ENCODE data around the gene FNDC3B.

The FNDC3B gene

GRCh38 chr3:172125053-172125452 lies 85.7 kb downstream of the FNDC3B start:
- Histone ChIP-seq H3K9ac (ENCODE audit: low read length) (no peak overlapping the region), H3F3A (ENCODE audit: insufficient read depth, low read length) (no peaks in the 10 kb centered on the region), H3K79me2 (ENCODE audit: low read length) (peaks cover 100% of the 10 kb centered on the region), H4K20me1 (ENCODE audit: insufficient read depth, low read length) (no peaks in the 10 kb centered on the region), H3K27me3 (replicated peaks; ENCODE audit: insufficient read depth, low read length) (no peaks in the 10 kb centered on the region), H3K4me2 (ENCODE audit: low read depth, low read length) (no peak overlapping the region), H3K4me3 (ENCODE audit: low read length) (no peak overlapping the region), H3K27ac (ENCODE audit: low read length) (no peak overlapping the region), H3K36me3 (replicated peaks; ENCODE audit: insufficient read depth, low read length) (peaks cover 12% of the 10 kb centered on the region; the same call in 1 of the 2 replicates), H3K9me2 (replicated peaks; ENCODE audit: insufficient read depth, low read length) (no peaks in the 10 kb centered on the region), H2AFZ (ENCODE audit: low read length) (no peak overlapping the region), H3K9me3 (replicated peaks; ENCODE audit: insufficient read depth, low read length) (no peaks in the 10 kb centered on the region), H3K4me1 (ENCODE audit: low read length) (no peaks in the 10 kb centered on the region)
- no peak for TF ChIP-seq CTCF (IDR thresholded peaks at IDR 0.05; ENCODE audit: low read length)
- TF ChIP-seq EZH2 (optimal IDR thresholded peaks at IDR 0.05; ENCODE audit: low read depth, low read length): no peak
- TF ChIP-seq EZH2phosphoT487 (IDR thresholded peaks at IDR 0.05; ENCODE audit: low read length): no peak
- no peak for DNase-seq

- H3K4me1 ChIP-seq (ENCODE audit: low read length): no peaks in the 10 kb centered on the region
- no peaks in the 10 kb centered on the region for H3K27me3 ChIP-seq (replicated peaks; ENCODE audit: insufficient read depth, low read length)
- no peak overlapping the region for H3K27ac ChIP-seq (ENCODE audit: low read length)
- no peak overlapping the region for H2AFZ ChIP-seq (ENCODE audit: low read length)
- no peak overlapping the region for H3K9ac ChIP-seq (ENCODE audit: low read length)
- no peak overlapping the region for H3K4me2 ChIP-seq (ENCODE audit: low read depth, low read length)
- H3K9me2 ChIP-seq (replicated peaks; ENCODE audit: insufficient read depth, low read length): no peaks in the 10 kb centered on the region
- H4K20me1 ChIP-seq (ENCODE audit: insufficient read depth, low read length): no peaks in the 10 kb centered on the region
- DNase-seq: no peak
- TF ChIP-seq EZH2 (optimal IDR thresholded peaks at IDR 0.05; ENCODE audit: low read depth, low read length) (no peak), CTCF (IDR thresholded peaks at IDR 0.05; ENCODE audit: low read length) (no peak), EZH2phosphoT487 (IDR thresholded peaks at IDR 0.05; ENCODE audit: low read length) (no peak)
- no peaks in the 10 kb centered on the region for H3F3A ChIP-seq (ENCODE audit: insufficient read depth, low read length)
- H3K9me3 ChIP-seq (replicated peaks; ENCODE audit: insufficient read depth, low read length): no peaks in the 10 kb centered on the region
- no peak overlapping the region for H3K4me3 ChIP-seq (ENCODE audit: low read length)
- peaks cover 12% of the 10 kb centered on the region; the same call in 1 of the 2 replicates for H3K36me3 ChIP-seq (replicated peaks; ENCODE audit: insufficient read depth, low read length)
- peaks cover 100% of the 10 kb centered on the region for H3K79me2 ChIP-seq (ENCODE audit: low read length)
Observed at GRCh38 chr3:172125963-172126457, 86.6 kb downstream of the FNDC3B start.

- H3K79me2 ChIP-seq (ENCODE audit: low read length): peaks cover 100% of the 10 kb centered on the region
- no peak for DNase-seq
- peaks cover 2% of the 10 kb centered on the region for H3K4me1 ChIP-seq (ENCODE audit: low read length)
Observed at GRCh38 chr3:172126741-172127140, 87.4 kb downstream of the FNDC3B start.

More at GRCh38 chr3:172126741-172127140, 87.4 kb downstream of the FNDC3B start:
- Histone ChIP-seq H3K27me3 (replicated peaks; ENCODE audit: insufficient read depth, low read length) (no peaks in the 10 kb centered on the region), H2AFZ (ENCODE audit: low read length) (no peak overlapping the region), H4K20me1 (ENCODE audit: insufficient read depth, low read length) (no peaks in the 10 kb centered on the region), H3K36me3 (replicated peaks; ENCODE audit: insufficient read depth, low read length) (peaks cover 12% of the 10 kb centered on the region; the same call in 1 of the 2 replicates), H3F3A (ENCODE audit: insufficient read depth, low read length) (no peaks in the 10 kb centered on the region), H3K4me3 (ENCODE audit: low read length) (no peak overlapping the region), H3K9ac (ENCODE audit: low read length) (no peak overlapping the region), H3K27ac (ENCODE audit: low read length) (no peak overlapping the region), H3K9me2 (replicated peaks; ENCODE audit: insufficient read depth, low read length) (no peaks in the 10 kb centered on the region), H3K9me3 (replicated peaks; ENCODE audit: insufficient read depth, low read length) (no peaks in the 10 kb centered on the region), H3K4me2 (ENCODE audit: low read depth, low read length) (no peak overlapping the region)
- TF ChIP-seq CTCF (IDR thresholded peaks at IDR 0.05; ENCODE audit: low read length) (no peak), EZH2 (optimal IDR thresholded peaks at IDR 0.05; ENCODE audit: low read depth, low read length) (no peak), EZH2phosphoT487 (IDR thresholded peaks at IDR 0.05; ENCODE audit: low read length) (no peak)
